Tibial artery (tissue), 4 donors: ENCODE results near the gene RPS21.

ENCODE experiments used
- DNase-seq, 2 donors: peaks; one replicate each; pipeline ENCODE4 v3.0.0-alpha.2; 2019
- H3K27ac ChIP-seq, 2 donors: fragments of 200-600 bp; sonication (generic) in 1 of 2; 1 replicate in 1 of 2; 2 replicates in 1 of 2; pipeline ENCODE4 v1.5.1; 2018 to 2019; ENCODE audit warnings: mild to moderate bottlenecking in 1 of 2
- H3K27me3 ChIP-seq, 2 donors: fragments of 200-600 bp; sonication (generic) in 1 of 2; one replicate each; pipeline versions ENCODE4 v1.5.1 to v1.6.0; 2016 to 2019
- H3K36me3 ChIP-seq, 3 donors: fragments of 200-600 bp; sonication (generic) in 2 of 3; one replicate each; pipeline ENCODE4 v1.5.1; 2016 to 2019; ENCODE audit warnings: mild to moderate bottlenecking in 2 of 3
- H3K4me1 ChIP-seq, 4 donors: fragments of 200-600 bp; sonication (generic) in 2 of 4; 1 replicate in 3 of 4; 2 replicates in 1 of 4; pipeline ENCODE4 v1.5.1; 2016 to 2019
- H3K4me3 ChIP-seq, 2 donors: fragments of 200-600 bp; sonication (generic) in 1 of 2; 1 replicate in 1 of 2; 2 replicates in 1 of 2; pipeline ENCODE4 v1.5.1; 2018 to 2019; ENCODE audit warnings: mild to moderate bottlenecking in 2 of 2
- H3K9me3 ChIP-seq, 3 donors: fragments of 200-600 bp; sonication (generic) in 1 of 3; one replicate each; pipeline ENCODE4 v1.5.1; 2016 to 2019
- CTCF ChIP-seq, 2 experiments: fragments of 200-600 bp in 1 of 2; fragments of 450-650 bp in 1 of 2; IDR thresholded peaks; one replicate each; pipeline ENCODE4 v1.5.1; 2017 to 2019; ENCODE audit warnings: antibody characterized with exemption in 2 of 2, mild to moderate bottlenecking in 1 of 2, moderate library complexity in 1 of 2
- intact Hi-C: fragments of 100-400 bp; cut with DNase I; formaldehyde crosslinking; loops from one replicate; pipeline ENCODE4 v1.15.0; 2023; ENCODE audit warnings: low total_unique reads

Gene RPS21

GRCh38 chr20:62388839-62389600, 2.1 kb downstream of the RPS21 start:
- no peak for DNase-seq
- Histone ChIP-seq H3K4me3 (no peak overlapping the region), H3K27me3 (no peaks in the 10 kb centered on the region), H3K27ac (no peak overlapping the region), H3K36me3 (peaks cover 0 to 61% (median 51%) of the 10 kb centered on the region in 3 donors), H3K4me1 (peaks cover 0 to 29% (median 24%) of the 10 kb centered on the region in 4 donors), H3K9me3 (no peaks in the 10 kb centered on the region)
- intact Hi-C loops, result no loop called here
- TF ChIP-seq CTCF (IDR thresholded peaks at IDR 0.05), result no peak

DNA sequence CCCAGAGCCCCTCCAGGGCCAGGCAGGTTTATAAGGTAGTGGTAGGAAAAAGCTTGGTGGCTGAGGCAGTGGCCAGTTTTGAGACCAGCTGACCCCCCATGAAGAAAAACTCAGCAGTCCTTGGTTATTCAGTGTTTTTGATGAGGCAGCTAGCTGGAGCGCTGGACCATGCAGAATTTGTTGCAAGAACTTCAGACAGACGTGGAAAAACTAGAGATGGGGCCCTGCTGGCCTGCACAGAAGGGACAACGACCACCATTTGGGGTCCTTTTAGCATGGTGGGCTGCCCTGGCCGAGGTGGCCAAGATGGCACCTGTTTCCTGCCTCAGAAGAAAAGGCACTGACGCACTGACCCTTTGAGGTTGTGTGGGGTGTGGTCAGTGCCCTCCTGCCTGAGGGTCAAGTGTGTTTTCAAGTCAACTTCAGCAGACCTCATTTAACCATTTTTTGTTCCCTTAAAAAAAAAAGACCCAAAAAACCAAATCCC, 2.7 kb downstream of the RPS21 start:
- H3K36me3 ChIP-seq, result peaks cover 0 to 67% (median 57%) of the 10 kb centered on the region in 3 donors
- TF ChIP-seq CTCF (IDR thresholded peaks at IDR 0.05), result no peak
- intact Hi-C loops, result no loop called here

GRCh38 chr20:62390317-62391164, 3.6 kb downstream of the RPS21 start:
- Histone ChIP-seq H3K4me3 (no peak overlapping the region), H3K36me3 (peaks cover 0 to 76% (median 61%) of the 10 kb centered on the region in 3 donors), H3K27ac (no peak overlapping the region), H3K4me1 (peaks cover 0 to 22% (median 18%) of the 10 kb centered on the region in 4 donors), H3K27me3 (no peaks in the 10 kb centered on the region), H3K9me3 (no peaks in the 10 kb centered on the region)
- intact Hi-C loops, result no loop called here
- TF ChIP-seq CTCF (IDR thresholded peaks at IDR 0.05), result no peak
- no peak for DNase-seq

More for the DNA sequence above, 2.7 kb downstream of the RPS21 start:
- Histone ChIP-seq H3K9me3 (no peaks in the 10 kb centered on the region), H3K27me3 (no peaks in the 10 kb centered on the region), H3K27ac (no peak overlapping the region), H3K4me1 (peaks cover 0 to 29% (median 24%) of the 10 kb centered on the region in 4 donors), H3K4me3 (no peak overlapping the region)
- DNase-seq, result no peak

DNA sequence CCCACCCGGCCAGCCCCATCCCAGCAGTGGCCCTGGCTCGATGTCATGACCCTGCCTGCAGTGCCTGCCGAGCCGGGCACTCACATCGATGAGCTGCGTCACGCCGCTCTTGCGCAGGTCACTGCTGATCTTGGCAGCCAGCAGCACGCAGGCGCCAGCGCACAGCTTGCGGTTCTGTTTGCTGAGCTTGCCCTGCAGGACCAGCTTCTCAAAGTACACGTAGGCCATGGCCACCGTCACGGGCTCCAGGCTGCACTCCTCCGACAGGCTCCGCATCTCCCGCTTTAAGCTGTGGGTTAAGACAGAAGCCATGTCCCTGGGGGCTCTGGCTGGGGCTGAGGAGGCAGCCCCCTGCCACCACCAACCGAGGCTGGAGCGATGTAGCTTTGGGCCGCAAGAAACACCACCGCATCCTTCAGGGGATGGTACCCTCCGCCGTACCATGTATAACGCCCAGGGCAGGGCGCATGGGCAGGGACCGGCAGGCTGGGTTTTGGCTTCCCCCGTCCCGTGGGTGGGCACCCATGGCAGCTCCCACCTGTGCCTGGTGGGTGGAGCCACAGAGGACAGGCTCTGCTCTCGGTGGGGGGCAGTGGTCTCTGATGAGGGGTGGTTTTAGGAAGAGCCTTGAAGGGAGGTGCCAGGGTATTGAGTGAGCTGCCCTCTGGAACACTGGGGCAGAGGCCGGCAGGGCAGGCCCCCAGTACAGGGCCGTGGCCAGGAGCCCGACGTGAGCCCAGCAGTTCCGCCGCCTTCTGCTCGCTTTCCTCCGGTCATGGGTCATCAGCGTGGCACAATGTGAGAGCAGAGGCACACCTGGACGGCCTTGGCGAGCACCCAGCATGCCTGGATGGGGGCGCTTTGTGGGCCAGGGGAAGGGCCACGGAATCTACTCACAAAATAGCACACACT, 4.5 kb downstream of the RPS21 start:
- no peak for TF ChIP-seq CTCF (IDR thresholded peaks at IDR 0.05)
- peaks cover 0 to 84% (median 61%) of the 10 kb centered on the region in 3 donors for H3K36me3 ChIP-seq
- H3K27me3 ChIP-seq, result no peaks in the 10 kb centered on the region
- intact Hi-C loops, result no loop called here
- peaks cover 0 to 13% (median 10%) of the 10 kb centered on the region in 4 donors for H3K4me1 ChIP-seq
- no peak for DNase-seq
- no peak overlapping the region for H3K4me3 ChIP-seq
- H3K9me3 ChIP-seq, result no peaks in the 10 kb centered on the region
- H3K27ac ChIP-seq, result no peak overlapping the region

GRCh38 chr20:62392077-62392418, 5.1 kb downstream of the RPS21 start:
- no peak for TF ChIP-seq CTCF (IDR thresholded peaks at IDR 0.05)
- H3K36me3 ChIP-seq, result peaks cover 0 to 89% (median 61%) of the 10 kb centered on the region in 3 donors
- peaks cover 0 to 12% (median 10%) of the 10 kb centered on the region in 4 donors for H3K4me1 ChIP-seq
- intact Hi-C loops, result no loop called here
- H3K4me3 ChIP-seq, result no peak overlapping the region
- DNase-seq, result no peak
- H3K27ac ChIP-seq, result no peak overlapping the region
- H3K9me3 ChIP-seq, result no peaks in the 10 kb centered on the region
- H3K27me3 ChIP-seq, result no peaks in the 10 kb centered on the region
